HFF-Myc (cell line): ENCODE results near the gene PPA1.
"Not testable (repeated sequence)": the region's sequence is repeated elsewhere in the genome, so short reads cannot be mapped to it uniquely, and the experiment has no call there.

Source experiments
- DNase-seq: peaks from one replicate; pipeline ENCODE4 v3.0.0-alpha.2; 2011; ENCODE audit warnings: low read depth; ENCODE audit errors: extremely low read depth
- H3K4me3 ChIP-seq: replicated peaks from 2 replicates; pipeline ENCODE4 v1.5.1; 2011; ENCODE audit warnings: low read depth, mild to moderate bottlenecking, control low read depth, low read length
- TF ChIP-seq, protein P1 (sequence below): IDR thresholded peaks from 2 replicates; pipeline ENCODE4 v1.5.1; 2012; ENCODE audit warnings: mild to moderate bottlenecking, low read depth, low read length, control low read depth; ENCODE audit errors: missing control alignments

The PPA1 gene

DNA sequence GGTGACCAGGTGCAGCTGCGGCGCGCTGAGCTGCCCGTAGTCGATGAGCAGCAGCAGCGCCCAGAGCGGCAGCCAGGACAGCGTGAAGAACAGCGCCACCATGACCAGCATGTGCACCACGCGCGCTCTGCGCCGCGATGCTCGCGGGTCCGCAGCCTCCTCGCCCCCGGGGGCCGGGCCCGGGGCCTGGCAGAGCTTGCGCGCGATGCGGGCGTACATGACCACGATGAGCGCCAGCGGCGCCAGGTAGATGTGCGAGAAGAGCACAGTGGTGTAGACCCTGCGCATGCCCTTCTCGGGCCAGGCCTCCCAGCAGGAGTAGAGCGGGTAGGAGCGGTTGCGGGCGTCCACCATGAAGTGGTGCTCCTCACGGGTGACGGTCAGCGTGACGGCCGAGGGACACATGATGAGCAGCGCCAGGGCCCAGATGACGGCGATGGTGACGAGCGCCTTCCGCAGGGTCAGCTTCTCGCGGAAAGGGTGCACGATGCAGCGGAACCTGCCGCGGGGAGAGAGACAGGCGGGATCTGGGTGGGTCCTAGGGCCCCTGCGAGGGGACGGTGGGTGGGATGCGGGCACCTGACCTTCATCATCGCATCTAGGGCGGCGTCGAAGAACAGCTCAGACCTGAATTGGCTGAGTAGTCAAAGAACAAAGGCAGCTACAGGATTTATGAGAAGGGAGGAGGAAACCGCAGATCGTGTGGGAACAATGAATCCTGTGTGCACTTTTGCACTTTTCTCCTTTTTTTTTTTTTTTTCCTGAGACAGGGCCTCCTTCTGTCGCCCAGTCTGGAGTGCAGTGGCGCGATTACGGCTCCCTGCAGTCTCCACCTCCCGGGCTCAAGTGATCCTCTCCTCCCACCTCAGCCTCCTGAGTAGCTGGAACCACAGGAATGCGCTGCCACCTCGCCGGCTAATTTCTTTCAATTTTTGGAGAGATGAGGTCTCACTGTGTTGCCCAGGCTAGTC, 22.4 kb upstream of the PPA1 start:
- no peak for DNase-seq
- TF ChIP-seq, protein P1, sequence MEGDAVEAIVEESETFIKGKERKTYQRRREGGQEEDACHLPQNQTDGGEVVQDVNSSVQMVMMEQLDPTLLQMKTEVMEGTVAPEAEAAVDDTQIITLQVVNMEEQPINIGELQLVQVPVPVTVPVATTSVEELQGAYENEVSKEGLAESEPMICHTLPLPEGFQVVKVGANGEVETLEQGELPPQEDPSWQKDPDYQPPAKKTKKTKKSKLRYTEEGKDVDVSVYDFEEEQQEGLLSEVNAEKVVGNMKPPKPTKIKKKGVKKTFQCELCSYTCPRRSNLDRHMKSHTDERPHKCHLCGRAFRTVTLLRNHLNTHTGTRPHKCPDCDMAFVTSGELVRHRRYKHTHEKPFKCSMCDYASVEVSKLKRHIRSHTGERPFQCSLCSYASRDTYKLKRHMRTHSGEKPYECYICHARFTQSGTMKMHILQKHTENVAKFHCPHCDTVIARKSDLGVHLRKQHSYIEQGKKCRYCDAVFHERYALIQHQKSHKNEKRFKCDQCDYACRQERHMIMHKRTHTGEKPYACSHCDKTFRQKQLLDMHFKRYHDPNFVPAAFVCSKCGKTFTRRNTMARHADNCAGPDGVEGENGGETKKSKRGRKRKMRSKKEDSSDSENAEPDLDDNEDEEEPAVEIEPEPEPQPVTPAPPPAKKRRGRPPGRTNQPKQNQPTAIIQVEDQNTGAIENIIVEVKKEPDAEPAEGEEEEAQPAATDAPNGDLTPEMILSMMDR, result peak; percentile 2
- H3K4me3 ChIP-seq, result no peak overlapping the region

GRCh38 chr10:70254778-70255328, 21.6 kb upstream of the PPA1 start:
- DNase-seq, result no peak
- TF ChIP-seq, protein P1, result no peak

GRCh38 chr10:70253878-70254765, 20.9 kb upstream of the PPA1 start:
- TF ChIP-seq, protein P1, result no peak
- H3K4me3 ChIP-seq, result no peak overlapping the region

More at GRCh38 chr10:70254778-70255328, 21.6 kb upstream of the PPA1 start:
- no peak overlapping the region for H3K4me3 ChIP-seq

DNA sequence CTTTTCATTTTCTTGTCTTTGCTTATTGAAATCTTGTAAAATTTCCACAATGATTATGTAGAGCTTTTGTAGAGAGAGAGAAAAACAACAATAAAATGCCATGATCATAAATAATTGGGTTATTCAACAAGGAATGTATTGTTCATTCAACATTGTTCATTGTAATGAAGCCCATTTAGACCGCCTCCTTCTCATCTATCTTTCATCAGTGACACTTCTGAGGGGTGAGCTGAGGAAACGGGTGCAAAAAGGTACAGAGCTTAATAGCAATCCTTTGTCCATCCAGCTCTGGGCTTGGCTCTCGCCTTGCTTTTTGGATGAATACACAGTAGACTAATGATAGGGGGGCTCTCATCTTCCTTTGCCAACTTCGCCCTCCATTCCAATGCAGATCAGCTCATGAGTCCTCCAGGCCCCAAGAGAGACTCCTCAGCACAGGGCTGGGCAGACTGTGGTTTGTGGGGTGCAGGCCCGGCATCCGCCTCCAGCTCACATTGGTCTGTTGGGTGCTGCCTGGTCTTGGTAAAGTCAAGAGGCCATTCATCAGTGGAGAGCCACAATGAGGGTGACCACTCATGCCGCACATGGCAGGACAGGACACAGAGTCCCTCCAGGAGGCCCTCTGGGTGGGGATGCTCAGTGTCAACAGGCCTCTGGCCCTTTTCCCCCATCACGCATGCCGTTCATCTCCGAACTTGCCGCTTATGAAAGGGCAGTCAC, 17.9 kb upstream of the PPA1 start:
- DNase-seq, result no peak
- TF ChIP-seq, protein P1, result no peak
- H3K4me3 ChIP-seq, result no peak overlapping the region

More at GRCh38 chr10:70253878-70254765, 20.9 kb upstream of the PPA1 start:
- DNase-seq, result no peak

DNA sequence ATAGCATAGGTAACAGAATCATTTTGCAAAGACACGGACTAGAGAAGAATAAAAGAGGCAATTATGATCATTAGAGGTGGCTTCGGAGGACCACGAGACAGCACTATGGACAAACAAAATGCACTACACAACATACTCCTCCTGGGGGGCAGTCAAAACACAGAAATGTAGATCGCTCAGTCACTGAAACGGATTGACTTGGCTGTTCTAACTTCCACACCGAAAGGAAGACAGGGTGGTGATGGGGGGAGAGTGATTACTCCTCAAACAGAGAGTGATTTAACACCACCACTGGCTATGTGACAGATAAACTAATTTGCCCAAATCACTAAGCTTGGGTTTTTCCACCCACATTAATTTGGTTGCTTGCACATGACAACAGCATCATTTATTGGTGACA, 14.1 kb upstream of the PPA1 start:
- TF ChIP-seq, protein P1, result no peak
- no peak for DNase-seq
- H3K4me3 ChIP-seq, result no peak overlapping the region

GRCh38 chr10:70241081-70241480, 7.9 kb upstream of the PPA1 start:
- TF ChIP-seq, protein P1, result no peak
- no peak overlapping the region for H3K4me3 ChIP-seq
- DNase-seq, result no peak

GRCh38 chr10:70239986-70240385, 6.8 kb upstream of the PPA1 start:
- not testable (repeated sequence) for DNase-seq, H3K4me3 ChIP-seq

- not testable (repeated sequence) for DNase-seq, H3K4me3 ChIP-seq
Observed at GRCh38 chr10:70239077-70239976, 6.1 kb upstream of the PPA1 start.

DNA sequence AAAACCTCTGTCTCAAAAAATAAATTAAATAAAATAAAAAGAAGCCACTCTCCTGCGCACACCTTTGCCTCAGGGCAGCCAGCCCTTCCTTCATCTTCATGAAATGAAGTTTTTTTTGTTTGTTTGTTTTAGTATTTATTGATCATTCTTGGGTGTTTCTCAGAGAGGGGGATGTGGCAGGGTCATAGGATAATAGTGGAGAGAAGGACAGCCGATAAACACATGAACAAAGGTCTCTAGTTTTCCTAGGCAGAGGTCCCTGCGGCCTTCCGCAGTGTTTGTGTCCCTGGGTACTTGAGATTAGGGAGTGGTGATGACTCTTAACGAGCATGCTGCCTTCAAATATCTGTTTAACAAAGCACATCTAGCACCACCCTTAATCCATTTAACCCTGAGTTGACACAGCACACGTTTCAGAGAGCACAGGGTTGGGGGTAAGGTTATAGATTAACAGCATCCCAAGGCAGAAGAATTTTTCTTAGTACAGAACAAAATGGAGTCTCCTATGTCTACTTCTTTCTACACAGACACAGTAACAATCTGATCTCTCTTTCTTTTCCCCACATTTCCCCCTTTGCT, 4.8 kb upstream of the PPA1 start:
- not testable (repeated sequence) for DNase-seq, H3K4me3 ChIP-seq
